Stimulated activated CD4-positive, alpha-beta T cell treated with anti-CD3 and anti-CD28 coated beads, Interleukin-4, amount 100 ng/mL, for 4 hours (primary cell): Measurements from ENCODE around the gene FNDC7.
"Not testable (repeated sequence)": the region's sequence is repeated elsewhere in the genome, so short reads cannot be mapped to it uniquely, and the experiment has no call there.

Experiments used
- DNase-seq, 2 experiments: peaks; one replicate each; pipeline ENCODE4 v3.0.0-alpha.2; 2020

Gene FNDC7

GRCh38 chr1:108699375-108700332 lies 13.1 kb upstream of the FNDC7 start:
- DNase-seq = no peak

GRCh38 chr1:108701176-108701849 lies 11.4 kb upstream of the FNDC7 start:
- no peak for DNase-seq

- DNase-seq = not testable (repeated sequence)
Measured at GRCh38 chr1:108702109-108702508, 10.6 kb upstream of the FNDC7 start.

GRCh38 chr1:108703939-108704338 lies 8.8 kb upstream of the FNDC7 start:
- DNase-seq = no peak

GRCh38 chr1:108704496-108704895 lies 8.2 kb upstream of the FNDC7 start:
- no peak for DNase-seq

DNA sequence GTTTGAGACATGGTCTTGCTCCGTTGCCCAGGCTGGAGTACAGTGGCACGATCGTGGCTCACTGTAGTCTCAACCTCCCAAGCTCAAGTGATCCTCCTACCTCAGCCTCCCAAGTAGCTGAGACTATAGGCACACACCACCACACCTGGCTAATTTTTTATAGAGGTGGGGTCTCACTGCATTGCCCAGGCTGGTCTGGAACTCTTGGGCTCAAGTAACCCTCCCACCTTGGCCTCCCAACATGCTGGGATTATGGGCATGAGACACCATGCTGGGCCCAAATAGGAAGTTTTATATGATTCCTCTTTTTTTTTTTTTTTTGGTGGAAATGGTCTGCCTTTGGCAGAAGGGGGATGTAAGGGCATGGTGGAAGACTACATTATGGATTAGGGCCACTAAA lies 6.1 kb upstream of the FNDC7 start:
- DNase-seq = no peak

DNA sequence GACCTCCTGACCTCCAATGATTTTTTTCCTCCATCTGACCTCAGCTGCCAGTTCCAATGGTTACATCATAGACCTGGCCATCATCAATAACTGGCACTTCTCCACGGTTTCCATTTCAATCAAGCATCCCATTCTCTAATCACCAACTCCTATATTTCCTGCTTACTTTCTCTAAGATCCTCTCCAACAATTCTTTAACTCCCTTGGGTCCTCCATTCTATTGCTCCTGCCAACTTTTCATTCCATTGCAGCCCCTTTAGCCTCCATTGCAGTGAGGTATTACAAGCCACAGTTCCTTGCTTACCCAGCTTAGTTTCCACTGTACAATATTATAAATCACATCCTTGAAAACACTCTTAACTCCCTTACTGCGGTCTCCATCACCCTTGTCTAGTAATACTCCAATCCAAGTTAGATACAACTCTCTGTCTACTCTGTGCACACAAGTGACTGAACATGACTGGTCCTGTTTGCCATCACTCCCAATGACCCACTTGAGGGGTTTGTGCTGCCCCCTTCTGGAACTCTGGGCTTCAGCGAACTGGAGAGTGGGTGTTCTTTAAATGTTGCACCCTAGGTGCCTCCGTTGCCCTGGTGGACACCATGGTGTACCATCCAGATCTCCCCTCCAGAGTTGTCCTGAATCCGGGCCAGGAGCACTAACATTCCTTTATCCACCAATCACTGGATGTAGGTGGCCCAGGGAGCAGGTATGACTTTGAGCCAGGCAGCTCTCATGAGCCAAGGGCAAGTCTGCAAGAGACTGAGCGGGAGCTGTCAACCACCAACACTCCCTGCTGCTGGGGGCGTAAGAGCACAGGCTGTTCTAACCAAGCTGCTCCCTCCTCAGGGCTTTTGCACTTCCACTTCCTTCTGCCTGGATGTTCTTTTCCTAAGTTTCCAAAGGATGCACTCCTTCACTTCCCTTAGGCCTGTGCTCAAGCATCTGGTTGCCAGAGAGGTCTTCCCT lies 3.7 kb upstream of the FNDC7 start:
- DNase-seq = peak; percentile 38 to 57

DNA sequence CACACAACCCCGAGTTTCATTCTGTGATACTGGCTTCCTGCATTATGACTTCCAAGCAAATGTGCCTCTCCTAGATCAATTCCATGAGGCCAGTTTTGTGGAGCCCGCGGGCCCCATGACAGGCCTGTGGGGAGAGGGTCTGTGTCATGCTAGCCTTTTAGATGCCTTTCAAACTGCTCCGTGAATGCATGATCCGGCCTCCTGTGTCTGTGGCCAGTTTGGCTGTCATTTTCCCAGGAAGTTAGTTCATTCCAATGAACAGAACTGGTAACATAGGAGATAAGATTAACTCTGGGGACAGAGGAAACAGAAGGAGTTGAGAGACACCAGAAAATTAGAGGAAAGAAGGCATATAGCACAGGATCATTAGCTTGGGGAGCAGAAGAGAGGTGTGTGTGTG lies 3.2 kb downstream of the FNDC7 start:
- DNase-seq = no peak

GRCh38 chr1:108716437-108717230 lies 3.9 kb downstream of the FNDC7 start:
- DNase-seq = no peak

- DNase-seq = no peak
Measured at GRCh38 chr1:108717774-108718316, 5.1 kb downstream of the FNDC7 start.

DNA sequence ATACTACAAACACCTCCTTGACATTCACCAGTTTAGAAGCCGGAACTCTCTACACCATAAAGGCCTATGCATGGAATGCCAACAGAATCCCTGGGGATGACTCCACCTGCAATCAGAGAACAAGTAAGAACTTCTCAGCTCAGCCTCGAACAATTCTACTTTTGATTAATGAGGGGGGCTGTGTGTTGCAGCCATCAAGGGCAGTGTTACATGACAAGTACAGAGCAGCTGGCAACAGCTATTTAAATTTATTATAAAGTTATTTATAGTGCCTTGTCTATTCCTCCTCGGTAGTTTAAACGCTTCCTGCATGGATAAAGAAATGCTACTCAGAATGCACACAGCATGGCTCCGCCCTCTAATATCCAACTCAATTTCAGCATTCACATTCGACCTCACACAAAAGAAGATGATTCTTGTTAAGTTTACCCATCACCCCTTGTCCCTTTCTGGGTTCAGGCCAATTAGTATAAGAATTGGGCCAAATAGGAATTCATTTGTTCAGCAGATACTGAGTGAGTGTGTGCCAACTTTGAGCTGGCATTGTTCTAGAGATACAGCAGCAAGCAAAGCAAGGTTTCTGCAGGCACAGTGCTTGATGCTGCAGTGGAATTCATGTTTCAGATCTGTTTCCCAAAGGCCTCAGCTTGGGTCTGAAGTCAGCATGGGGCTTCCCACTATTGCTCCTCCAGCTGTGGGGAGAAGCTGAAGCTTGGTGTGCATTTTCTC lies 6.4 kb downstream of the FNDC7 start:
- no peak for DNase-seq

GRCh38 chr1:108719656-108720435 lies 7.1 kb downstream of the FNDC7 start:
- DNase-seq = no peak

DNA sequence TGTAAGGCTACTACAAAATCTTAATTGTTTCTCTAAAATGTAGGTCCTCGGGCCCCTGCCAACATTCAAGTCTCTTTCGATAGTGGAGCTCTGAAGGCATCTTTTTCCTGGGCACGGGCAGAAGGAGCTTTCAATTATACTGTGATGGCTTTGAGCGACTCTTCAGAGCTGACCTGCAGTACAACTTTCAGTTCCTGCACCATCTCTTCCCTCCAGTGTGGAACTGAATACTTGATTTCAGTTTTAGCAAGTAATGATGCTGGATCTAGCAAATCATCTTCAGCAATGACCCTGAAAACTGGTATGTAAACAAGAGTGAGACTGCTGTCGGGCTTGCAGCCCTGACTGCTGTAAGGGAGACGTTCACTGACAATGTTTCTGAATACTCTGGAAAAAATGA lies 9.6 kb downstream of the FNDC7 start:
- DNase-seq = no peak

- no peak for DNase-seq
Measured at GRCh38 chr1:108725906-108726305, 13.2 kb downstream of the FNDC7 start.

- no peak for DNase-seq
Measured at GRCh38 chr1:108728327-108728923, 15.7 kb downstream of the FNDC7 start.

- no peak for DNase-seq
Measured at GRCh38 chr1:108729481-108729880, 16.8 kb downstream of the FNDC7 start.

DNA sequence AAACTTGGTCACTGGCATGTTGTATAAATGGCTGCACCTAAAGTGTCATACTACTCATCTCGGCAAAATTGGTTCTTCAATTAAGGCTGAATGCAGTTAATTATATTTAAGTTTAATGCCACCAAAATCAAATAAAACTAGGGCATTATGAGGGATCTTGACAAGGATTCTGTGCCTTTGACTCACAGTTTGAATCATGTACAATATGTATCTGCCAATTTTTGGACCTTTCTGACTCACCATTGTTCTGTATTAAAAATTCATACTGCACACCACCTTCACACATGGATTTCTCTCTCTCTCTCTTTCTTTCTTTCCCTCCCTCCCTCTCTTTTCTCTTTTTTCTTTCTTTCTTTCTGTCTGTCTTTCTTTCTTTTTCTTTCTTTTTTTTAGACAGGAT lies 19.7 kb downstream of the FNDC7 start:
- no peak for DNase-seq

GRCh38 chr1:108734171-108734865 lies 21.6 kb downstream of the FNDC7 start:
- DNase-seq = no peak

DNA sequence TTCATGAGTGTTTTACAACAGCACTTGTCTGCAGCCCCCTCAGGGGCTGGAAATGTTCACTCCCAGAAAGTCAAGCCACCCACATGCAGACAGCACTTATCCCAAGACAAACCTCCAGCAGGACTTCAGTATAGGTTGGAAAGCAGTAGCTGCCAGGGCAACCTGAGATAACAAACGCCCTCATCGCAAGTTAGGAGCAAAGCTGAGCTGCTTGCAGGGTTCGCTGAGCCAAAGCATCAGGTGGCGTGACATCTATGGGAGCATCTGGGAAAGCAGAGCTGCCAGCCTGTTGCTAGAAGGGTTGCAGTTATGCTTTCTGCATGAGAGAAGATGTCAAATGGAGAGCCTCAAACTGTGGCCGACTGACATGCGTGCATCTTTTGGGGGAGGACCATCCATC lies 29.5 kb downstream of the FNDC7 start:
- DNase-seq = no peak
